ENCODE measurements around the gene SLCO3A1. TPM values are rescaled to one million over a fixed set of nuclear protein-coding genes. Genes with fewer than 3 reads are reported as not detected.

Gene SLCO3A1
- total and polyA plus RNA-seq, 2 donors (not counting 1 experiment from before 2014, with no cell fraction given), result 8.1 to 16.8 TPM

- no peak for DNase-seq (ENCODE audit: low read depth in 2 of 2)
- Histone ChIP-seq H4K20me1 (ENCODE audit: control insufficient read depth, extremely low read depth, insufficient read depth, low read length) (no peaks in the 10 kb centered on the region), H3K36me3 (ENCODE audit: control insufficient read depth, insufficient read depth, low read length) (no peaks in the 10 kb centered on the region), H3K4me2 (ENCODE audit: extremely low read depth, insufficient read depth, low read length) (no peak overlapping the region), H2AFZ (ENCODE audit: low read length) (no peak overlapping the region), H3K27ac (ENCODE audit: insufficient read depth, low read length) (no peak overlapping the region), H3K27me3 (ENCODE audit: control insufficient read depth, insufficient read depth, low read length) (no peaks in the 10 kb centered on the region), H3K79me2 (ENCODE audit: control insufficient read depth, insufficient read depth, low read length) (no peaks in the 10 kb centered on the region), H3K4me1 (ENCODE audit: control insufficient read depth, extremely low read depth, insufficient read depth, low read length) (no peaks in the 10 kb centered on the region), H3K9ac (ENCODE audit: insufficient read depth, low read length) (no peak overlapping the region), H3K4me3 (replicated peaks in 1 of 4; ENCODE audit: control extremely low read depth in 1 of 4, insufficient read depth in 1 of 4, low read depth in 3 of 4, low read length in 4 of 4) (no peak overlapping the region), H3K9me3 (ENCODE audit: control insufficient read depth, insufficient read depth, low read depth, low read length) (no peaks in the 10 kb centered on the region)
- no peak for TF ChIP-seq EZH2 (IDR thresholded peaks at IDR 0.05; ENCODE audit: low read length, missing control alignments)
- TF ChIP-seq CTCF (conservative IDR thresholded peaks at IDR 0.05 in 1 of 2, IDR thresholded peaks at IDR 0.05 in 1 of 2; ENCODE audit: low read depth in 1 of 2, low read length in 2 of 2), result no peak
Measured at GRCh38 chr15:91904942-91905341, 51.4 kb downstream of the SLCO3A1 start.

GRCh38 chr15:91908391-91908790 lies 54.9 kb downstream of the SLCO3A1 start:
- Histone ChIP-seq H3K4me2 (ENCODE audit: extremely low read depth, insufficient read depth, low read length) (no peak overlapping the region), H3K4me1 (ENCODE audit: control insufficient read depth, extremely low read depth, insufficient read depth, low read length) (no peaks in the 10 kb centered on the region), H3K79me2 (ENCODE audit: control insufficient read depth, insufficient read depth, low read length) (no peaks in the 10 kb centered on the region), H3K27me3 (ENCODE audit: control insufficient read depth, insufficient read depth, low read length) (no peaks in the 10 kb centered on the region), H3K4me3 (replicated peaks in 1 of 4; ENCODE audit: control extremely low read depth in 1 of 4, insufficient read depth in 1 of 4, low read depth in 3 of 4, low read length in 4 of 4) (no peak overlapping the region), H2AFZ (ENCODE audit: low read length) (no peak overlapping the region), H4K20me1 (ENCODE audit: control insufficient read depth, extremely low read depth, insufficient read depth, low read length) (no peaks in the 10 kb centered on the region), H3K36me3 (ENCODE audit: control insufficient read depth, insufficient read depth, low read length) (no peaks in the 10 kb centered on the region), H3K9ac (ENCODE audit: insufficient read depth, low read length) (no peak overlapping the region), H3K27ac (ENCODE audit: insufficient read depth, low read length) (no peak overlapping the region), H3K9me3 (ENCODE audit: control insufficient read depth, insufficient read depth, low read depth, low read length) (no peaks in the 10 kb centered on the region)
- DNase-seq (ENCODE audit: low read depth in 2 of 2), result peak; percentile 45 to 81
- TF ChIP-seq EZH2 (IDR thresholded peaks at IDR 0.05; ENCODE audit: low read length, missing control alignments), result no peak
- TF ChIP-seq CTCF (conservative IDR thresholded peaks at IDR 0.05 in 1 of 2, IDR thresholded peaks at IDR 0.05 in 1 of 2; ENCODE audit: low read depth in 1 of 2, low read length in 2 of 2), result no peak

- Histone ChIP-seq H3K9me3 (ENCODE audit: control insufficient read depth, insufficient read depth, low read depth, low read length) (no peaks in the 10 kb centered on the region), H3K79me2 (ENCODE audit: control insufficient read depth, insufficient read depth, low read length) (no peaks in the 10 kb centered on the region), H4K20me1 (ENCODE audit: control insufficient read depth, extremely low read depth, insufficient read depth, low read length) (no peaks in the 10 kb centered on the region), H2AFZ (ENCODE audit: low read length) (no peak overlapping the region), H3K4me3 (replicated peaks in 1 of 4; ENCODE audit: control extremely low read depth in 1 of 4, insufficient read depth in 1 of 4, low read depth in 3 of 4, low read length in 4 of 4) (no peak overlapping the region), H3K36me3 (ENCODE audit: control insufficient read depth, insufficient read depth, low read length) (no peaks in the 10 kb centered on the region), H3K9ac (ENCODE audit: insufficient read depth, low read length) (no peak overlapping the region), H3K27me3 (ENCODE audit: control insufficient read depth, insufficient read depth, low read length) (no peaks in the 10 kb centered on the region), H3K4me2 (ENCODE audit: extremely low read depth, insufficient read depth, low read length) (no peak overlapping the region), H3K4me1 (ENCODE audit: control insufficient read depth, extremely low read depth, insufficient read depth, low read length) (no peaks in the 10 kb centered on the region), H3K27ac (ENCODE audit: insufficient read depth, low read length) (no peak overlapping the region)
- DNase-seq (ENCODE audit: low read depth in 2 of 2), result no peak
- TF ChIP-seq EZH2 (IDR thresholded peaks at IDR 0.05; ENCODE audit: low read length, missing control alignments) (no peak), CTCF (conservative IDR thresholded peaks at IDR 0.05 in 1 of 2, IDR thresholded peaks at IDR 0.05 in 1 of 2; ENCODE audit: low read depth in 1 of 2, low read length in 2 of 2) (no peak)
Measured at GRCh38 chr15:91909111-91909510, 55.6 kb downstream of the SLCO3A1 start.
